Fibroblast of skin of left biceps (primary cell): ENCODE data around the gene FGFR3.

Experiments
- DNase-seq, 2 experiments: peaks; one replicate each; pipeline ENCODE4 v3.0.0-alpha.2; 2013; ENCODE audit warnings: low read depth in 2 of 2

Gene FGFR3

DNA sequence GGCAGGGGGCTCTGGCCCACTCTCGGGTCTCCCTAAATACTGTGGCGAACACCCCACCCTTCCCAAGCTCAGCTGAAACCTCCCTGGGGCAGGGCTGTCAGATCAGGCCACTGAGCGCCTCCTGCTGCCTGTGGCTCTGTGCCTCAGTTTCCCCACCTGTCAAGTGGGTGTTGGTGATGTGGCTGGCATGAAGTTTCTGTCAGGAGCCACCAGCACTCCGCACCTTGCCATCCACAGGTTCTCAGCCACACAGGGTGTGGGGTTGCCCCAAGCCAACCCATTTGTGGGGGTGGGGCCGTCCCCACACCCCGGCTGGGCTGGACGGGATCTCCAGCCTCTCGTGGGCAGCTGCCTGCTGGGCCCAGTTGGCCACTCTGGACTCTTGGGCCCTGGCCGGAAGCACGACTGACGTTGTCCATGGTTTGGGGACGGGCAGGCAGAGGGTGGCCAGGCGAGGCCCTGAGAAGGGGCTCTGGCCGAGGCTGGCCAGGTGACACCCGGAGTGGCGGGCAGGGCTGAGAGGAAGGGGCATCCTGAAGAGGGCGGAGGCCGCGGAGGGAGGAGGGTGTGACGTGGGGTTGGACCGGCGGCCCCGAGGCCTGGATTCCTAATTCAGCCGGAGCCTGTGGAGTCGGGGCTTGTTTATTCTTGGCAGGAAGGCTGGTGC is 5.5 kb upstream of the FGFR3 start:
- no peak for DNase-seq

DNA sequence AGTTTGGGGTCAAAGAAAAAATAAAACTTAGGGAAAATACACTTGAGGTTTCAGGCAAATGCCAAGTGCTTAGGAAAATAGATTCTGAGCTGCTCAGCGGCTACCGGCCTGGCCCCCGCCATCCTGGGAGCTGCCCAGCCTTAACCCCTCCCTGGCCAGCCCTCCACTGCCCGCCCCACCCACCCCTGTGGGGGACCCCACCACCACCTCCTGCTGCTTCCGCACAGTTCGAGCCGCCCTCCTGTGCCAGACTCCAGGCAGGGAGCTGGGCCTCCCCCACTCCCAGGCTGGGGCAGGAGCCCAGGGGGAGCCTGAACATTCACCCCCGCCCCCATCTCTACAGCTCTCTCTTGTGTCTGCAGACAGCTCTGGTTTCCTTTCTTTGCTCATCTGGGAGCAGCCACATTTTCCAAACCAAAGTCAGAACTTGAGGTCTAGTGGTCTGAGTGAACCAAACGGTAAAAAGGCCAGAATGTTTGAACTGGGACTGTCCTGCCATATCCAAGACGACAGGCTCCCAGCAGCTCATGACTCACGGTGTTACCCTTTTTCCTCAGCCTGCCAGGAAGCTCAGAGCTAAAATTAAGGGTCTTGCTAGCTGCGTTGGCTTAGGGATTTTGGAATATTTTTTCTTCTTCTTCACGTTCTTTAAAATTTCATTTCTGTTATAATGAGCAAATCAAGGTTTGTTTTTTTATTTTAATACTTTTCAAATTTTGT is 4.7 kb upstream of the FGFR3 start:
- DNase-seq: no peak

DNA sequence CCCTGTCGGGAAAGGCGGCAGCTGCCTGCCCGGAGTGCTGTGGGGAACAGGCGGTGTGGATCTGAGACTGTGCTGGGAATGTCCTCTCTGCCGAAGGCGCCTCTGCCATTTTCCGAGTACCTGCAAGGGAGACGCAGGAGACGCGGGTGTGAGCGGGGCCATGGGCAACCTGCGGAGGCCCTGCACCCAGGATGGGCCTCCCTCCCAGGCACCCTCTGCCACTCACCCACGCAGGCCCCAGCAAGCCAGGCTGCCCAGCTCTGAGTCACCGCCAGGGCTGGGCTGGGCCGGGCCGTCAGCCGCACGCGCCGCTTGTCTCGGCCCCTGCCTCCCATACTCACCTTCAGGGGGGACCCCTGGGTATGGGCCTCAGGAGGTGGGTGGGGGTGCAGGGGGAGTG is 3.5 kb upstream of the FGFR3 start:
- DNase-seq: no peak

DNA sequence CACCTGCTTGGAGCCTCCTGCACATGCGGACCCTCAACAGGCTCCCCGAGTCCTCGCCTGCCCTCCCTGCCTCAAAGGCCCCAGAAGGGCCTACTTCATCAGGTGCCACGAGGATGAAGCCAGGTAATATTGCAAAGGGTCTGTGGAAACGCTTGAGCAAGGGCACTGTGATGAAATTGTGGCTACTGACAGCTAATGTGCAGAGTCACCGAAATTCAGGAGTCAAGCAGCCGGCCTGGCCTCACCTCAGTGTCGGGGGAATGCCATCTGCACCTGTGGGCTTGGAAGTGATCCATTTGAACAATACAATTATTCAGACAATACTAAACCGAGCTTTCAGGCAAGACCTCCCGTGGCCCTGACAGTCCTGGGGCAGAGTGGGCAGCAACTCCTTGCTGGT is 3.1 kb upstream of the FGFR3 start:
- no peak for DNase-seq

DNA sequence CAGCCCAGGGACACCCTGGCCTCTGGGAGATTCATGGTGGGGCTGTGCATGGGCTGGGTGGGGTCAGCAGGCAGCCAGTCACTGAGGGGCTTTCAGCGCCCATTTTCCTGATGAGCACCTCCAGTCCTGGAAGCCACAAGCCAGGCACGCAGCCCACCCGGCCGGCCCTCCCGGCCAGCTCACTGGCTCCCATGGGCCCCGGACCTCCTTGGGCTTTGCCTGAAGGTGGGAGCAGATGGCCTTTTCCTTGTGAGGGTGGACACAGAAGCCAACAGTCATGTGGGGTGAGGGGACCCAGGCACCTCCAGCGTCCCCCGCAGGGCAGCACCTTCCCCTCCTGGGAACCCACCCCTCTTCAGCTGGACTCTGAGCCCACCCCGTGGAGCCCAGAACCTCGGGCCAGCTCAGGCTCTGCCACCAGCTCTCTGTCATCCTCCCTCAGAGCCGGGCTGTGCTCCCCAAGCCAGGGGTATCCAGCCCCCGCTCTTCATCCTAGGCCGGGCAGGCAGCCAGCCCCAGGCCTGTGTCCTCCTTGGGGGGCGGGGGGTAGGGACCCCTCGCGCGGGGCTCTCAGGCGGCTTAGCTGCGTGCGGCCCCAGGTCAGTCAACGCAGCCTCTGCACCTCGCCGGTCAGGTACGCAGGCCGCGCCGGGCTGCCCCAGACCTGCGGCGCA is 798 bp upstream of the FGFR3 start:
- DNase-seq: no peak

DNA sequence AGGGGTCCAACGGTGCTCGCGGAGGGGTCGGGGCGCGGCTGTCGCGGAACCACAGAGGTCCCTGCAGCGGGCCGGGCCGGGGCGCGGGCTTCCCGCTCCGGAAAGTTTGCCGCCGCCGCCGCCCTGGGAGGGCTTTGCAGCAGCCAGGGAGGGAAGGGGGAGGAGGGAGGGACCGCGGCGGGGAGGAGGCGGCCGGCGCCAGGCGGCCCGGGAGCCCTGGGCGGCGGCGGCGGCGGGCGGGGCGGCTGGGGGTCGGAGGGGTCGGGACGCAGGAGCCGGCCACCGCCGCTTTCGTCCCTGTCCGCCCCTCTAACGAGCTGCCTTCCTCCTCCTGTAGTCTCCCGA is 375 bp downstream of the FGFR3 start:
- DNase-seq: no peak

DNA sequence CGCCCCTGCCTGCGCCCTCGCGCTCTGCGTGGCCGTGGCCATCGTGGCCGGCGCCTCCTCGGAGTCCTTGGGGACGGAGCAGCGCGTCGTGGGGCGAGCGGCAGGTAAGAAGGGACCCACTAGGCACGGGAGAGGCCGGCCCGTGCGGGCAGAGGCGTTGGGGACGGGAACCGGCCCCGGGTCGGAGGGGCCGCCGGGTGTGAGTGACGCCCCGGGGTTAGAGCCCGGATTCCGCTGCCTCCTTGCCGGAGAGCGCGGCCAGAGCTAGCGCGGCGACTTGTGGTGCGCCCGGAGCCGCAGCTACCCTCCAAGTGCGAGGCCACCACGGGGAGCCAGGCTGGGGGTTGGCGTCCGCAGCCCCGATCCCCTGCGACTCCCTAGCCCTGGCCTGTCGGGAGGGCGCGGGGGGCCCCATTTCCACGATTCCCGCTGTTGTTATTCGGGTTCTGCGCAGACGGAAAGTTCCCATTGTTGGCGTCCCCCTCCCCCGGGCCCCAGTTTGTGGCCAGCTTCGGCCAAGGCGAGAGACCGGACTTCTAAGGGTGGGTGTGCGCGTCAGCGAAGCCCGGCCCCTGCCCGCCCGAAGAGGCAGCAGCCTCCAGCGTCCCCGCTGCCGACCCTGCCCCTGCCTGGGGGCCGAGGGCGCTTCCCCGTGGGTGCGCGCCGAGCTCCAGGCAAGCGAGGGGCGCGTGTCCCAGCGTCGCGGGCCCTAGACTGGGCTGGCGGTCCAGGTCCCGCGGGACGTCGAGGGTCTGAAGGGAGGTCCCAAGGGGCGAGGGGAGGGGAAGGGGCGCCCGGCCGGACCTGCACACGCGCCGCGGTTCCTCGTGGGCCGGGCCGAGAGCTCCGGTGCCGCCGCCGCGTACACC is 1.1 kb downstream of the FGFR3 start:
- no peak for DNase-seq

DNA sequence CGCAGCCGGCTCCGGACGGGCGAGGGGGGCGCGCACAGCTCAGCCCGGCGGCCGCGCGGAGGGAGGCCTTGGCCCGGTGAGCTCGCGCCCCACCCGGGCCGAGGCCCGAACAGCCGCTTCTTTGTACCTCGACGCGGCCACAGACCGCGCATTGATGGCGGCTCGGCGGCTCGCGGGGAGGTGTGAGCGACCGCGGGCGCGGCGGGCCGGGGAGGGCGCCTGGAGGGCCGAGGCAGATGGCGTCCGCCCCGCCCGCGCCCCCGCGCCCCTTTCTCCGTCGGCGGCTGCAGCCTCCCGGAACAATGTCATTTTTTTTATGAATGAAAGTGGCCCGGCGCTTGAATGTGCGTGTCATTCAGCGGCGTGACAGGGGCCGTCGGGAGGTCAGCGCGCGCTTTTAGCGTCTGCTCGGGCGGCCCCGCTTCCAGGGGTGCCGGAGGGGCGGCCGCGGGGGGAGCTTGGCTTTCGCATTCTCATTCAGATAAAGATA is 1.8 kb downstream of the FGFR3 start:
- DNase-seq: no peak

DNA sequence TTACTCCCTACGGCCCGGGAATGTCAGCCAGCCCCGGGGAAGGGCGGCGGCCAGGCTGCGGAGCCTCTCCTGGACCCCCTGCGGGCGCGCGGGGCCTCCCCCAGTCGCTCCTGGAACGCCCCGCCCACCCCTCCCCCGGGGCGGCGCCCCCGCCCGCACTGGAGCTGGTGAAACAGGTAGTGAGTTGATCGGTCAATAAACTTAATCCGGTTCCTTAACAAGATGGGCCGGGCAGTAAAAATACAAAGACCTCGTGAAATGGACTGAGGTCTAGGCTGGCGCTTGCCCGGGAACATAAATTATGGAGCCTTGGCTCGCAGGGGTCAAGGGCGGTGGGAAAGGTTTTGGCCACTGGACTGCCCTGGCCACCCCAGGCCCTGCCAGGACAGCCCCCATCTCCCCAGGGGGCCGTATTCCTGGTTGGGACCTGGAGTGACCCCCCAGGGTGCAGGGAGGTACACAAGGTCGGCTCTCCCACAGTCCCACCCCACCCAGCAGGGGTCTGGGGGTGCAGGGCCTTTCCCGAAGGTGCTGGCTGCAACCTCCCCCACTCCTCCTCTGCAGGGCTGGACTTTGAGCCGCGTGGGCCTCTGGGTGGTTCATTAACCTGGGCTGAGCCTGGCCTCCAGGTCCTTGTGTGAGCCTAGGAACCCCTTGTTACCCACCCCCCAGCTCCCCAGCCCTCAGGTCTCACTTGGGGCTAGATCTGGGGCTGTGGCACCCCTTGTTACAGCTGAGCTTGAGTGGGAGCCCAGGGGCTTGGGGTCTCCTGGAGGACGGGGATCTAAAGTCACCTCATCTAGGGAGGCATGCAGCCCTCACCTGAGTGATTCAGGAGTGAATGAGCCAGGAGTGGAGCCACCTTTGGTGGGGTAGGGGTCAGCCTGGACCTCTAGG is 2.5 kb downstream of the FGFR3 start:
- no peak for DNase-seq

DNA sequence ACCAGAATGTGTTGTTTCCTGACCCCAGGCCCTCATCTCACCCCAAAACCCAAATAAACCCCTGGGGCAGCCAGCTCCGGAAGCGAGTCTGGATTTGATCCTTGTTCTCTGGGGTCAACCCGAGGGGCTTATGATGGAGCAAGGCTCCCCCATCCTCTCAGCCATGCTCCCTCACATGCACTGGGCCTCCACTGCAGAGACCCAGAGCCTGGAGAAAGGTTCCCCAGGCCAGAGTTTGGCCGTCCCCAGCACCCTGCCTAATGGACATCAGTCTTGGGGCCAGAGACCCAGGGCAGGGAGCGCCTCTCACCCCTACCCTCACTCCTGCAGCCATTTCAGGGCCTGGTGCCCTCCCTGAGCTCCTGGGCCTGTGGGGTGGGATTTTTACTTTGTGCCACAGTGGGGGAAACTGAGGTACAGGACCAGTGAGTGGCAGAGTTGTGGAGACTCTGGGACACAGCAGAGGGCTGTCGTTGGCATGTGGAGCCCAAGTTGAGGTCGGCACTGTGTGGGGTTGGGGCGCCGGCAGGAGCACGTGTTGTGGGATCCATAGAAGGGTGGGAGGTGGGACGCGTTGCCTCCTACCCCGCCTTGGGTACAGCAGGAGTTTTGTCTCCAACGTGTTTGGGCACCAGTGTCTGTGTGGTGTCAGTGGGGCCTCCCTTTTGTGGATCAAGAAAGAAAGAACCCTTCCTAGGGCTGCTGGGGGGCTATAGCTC is 3.6 kb downstream of the FGFR3 start:
- DNase-seq: no peak

DNA sequence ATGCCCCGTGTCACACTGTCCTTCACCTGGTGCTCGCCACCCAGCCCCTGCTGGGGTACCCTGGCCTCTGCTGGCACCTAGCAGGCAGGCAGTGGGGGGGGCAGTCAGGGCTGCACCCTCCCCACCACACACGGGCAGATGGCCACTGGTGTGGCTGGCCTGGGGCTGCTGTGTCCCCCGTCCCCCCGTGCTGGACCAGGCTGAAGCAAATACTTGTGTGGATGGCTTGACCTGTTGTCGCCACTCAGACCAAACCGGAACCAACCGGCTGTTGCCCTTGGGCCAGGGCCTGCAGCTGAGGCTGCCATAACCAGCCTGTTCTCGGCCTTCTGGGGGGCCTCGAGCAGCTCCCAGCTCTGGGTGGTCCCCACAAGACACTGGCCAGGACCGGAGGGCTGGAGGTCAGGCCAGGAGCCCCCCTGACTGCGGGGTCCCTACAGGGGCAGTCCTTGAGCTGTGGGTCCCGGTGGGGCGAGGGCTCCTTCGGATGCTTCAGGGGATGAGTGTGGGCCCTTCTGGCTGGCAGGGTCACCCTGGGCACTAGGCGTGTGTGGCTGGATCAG is 4.3 kb downstream of the FGFR3 start:
- no peak for DNase-seq

DNA sequence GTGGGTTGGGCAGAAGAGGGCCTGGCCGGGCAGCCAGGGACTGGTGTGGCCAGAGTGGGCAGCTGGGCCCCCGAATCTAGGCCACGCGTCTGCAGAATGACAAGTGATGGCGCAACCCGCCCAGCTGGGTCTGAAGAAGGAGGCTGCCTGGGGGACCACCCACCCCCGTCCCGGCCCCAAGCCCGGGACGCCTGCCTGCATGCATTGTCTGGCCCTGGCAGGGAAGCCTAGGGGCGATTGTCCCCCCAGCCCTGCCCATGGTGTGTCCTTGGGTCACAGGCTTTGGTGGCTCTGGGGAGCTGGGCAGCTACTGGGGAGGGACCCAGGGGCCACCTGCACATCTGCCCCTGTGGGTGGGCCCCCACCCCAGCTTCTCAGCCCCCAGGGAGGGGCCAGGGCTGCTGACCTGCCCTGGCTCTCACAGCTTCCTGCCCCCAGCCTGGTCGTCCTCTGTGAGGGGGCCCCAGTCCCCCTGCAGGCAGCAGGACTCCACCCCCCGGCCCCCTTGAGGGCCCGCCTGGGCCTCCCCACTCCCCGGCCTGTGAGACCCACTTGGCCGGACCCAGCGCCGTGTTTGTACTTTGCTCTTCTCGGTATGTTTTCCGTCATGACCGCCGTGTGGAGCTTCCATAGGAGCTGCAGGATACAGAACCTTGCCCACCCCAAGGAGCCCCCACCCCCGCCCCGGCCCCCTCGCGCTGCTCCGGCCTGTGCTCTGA is 4.9 kb downstream of the FGFR3 start:
- DNase-seq: no peak

DNA sequence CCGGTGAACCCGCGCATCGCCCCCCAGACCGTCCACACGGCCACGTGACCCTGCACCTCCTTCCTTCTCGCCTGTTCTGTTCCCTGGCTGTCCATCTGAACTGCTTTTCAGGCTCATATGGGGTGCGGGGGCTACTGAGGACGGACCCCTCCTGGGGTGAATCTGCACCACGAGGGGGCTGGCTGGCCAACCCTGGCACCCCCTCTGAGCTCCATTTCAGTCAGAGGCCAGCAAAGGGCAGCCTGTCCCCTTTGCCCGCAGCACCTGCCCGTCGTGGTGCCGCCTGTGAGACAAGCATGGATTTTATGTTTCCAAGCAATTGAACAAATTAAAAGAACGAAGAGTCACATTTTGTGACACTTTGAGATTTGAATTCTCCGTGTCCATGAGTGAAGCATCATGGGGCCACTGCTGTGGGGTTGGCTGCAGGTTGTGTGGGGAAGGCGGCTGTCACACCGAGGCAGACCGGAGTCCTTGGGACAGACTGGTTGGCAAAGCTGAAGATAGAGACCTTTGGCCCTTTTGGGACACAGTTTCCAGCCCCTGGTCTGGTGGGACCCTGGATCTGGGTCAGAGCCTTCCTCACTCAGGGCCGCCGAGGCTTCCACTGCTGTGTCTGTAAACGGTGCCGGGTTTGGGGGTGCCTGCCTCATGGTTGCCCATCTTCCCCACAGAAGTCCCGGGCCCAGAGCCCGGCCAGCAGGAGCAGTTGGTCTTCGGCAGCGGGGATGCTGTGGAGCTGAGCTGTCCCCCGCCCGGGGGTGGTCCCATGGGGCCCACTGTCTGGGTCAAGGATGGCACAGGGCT is 5.7 kb downstream of the FGFR3 start:
- no peak for DNase-seq

DNA sequence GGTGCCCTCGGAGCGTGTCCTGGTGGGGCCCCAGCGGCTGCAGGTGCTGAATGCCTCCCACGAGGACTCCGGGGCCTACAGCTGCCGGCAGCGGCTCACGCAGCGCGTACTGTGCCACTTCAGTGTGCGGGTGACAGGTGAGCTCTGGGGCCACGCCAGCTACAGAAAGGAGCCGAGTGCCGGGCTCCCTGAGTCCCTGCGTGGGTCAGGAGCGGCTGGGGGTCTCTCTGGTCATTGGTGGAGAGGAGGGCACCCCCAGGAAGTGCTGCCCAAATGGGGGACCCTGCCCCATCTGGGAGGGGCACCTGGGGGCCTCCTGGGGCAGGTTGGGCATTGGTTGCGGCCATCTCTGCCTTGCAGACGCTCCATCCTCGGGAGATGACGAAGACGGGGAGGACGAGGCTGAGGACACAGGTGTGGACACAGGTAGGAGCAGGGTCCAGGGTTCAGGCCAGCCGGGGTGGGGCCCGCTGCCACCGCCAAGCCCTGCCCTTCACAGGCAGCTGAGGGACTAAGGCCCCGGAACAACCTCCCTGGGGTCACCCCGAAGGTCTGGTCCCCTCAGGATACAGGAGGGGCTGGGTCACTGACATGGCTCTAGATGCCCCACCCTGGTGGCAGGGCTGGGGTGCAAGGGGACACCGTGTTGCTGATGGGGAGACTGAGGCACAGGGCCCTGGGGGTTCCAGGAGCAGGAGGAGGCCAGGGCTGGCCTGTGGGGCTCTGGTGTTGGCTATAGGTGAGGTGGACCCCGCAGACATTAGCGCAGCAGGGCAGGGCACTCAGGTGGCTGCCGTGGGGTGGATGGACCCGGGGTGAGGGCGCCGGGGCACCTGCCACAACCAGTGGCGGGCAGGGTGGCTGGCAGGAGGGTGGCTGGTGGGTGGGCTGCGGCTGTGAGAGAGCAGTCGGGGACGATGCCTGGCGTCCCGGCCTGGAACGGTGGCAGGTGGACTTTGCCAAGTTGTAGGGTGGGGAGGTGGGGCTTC is 6.6 kb downstream of the FGFR3 start:
- DNase-seq: no peak

DNA sequence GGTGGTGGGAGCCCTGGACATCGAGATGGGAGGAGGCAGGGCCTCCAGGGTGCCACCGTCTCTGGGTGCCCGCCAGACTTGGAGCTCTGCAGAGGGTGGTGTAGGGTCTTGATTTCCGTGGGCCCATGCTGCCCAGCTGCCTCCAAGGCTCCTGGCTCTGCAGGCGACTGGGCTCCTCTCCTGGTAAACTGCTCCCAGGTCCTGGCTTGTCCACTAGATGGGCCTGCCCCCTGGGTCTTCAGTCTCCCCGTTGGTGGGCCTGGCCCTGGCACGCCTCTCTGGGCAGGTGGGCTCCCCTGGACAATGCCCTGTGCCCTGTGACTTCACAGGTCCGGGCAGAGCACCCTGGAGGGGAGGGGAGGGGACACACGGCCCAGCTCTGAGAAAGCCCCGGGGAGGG is 7.7 kb downstream of the FGFR3 start:
- no peak for DNase-seq

DNA sequence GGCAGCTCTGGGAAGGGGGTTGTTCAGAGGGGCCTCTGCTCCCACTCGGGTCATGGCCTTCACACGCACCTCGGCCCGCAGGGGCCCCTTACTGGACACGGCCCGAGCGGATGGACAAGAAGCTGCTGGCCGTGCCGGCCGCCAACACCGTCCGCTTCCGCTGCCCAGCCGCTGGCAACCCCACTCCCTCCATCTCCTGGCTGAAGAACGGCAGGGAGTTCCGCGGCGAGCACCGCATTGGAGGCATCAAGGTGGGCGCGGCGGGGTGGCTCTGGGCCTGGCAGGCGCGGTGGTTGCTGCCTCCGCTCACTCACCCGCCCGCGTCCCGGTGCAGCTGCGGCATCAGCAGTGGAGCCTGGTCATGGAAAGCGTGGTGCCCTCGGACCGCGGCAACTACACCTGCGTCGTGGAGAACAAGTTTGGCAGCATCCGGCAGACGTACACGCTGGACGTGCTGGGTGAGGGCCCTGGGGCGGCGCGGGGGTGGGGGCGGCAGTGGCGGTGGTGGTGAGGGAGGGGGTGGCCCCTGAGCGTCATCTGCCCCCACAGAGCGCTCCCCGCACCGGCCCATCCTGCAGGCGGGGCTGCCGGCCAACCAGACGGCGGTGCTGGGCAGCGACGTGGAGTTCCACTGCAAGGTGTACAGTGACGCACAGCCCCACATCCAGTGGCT is 8.3 kb downstream of the FGFR3 start:
- no peak for DNase-seq
